Nephron progenitor cell (in vitro differentiated cells): Measurements from ENCODE around the gene AOAH.
A peak's percentile ranks its signal among the peaks of the same experiment; 100 is the strongest.
"Not testable (repeated sequence)": the region's sequence is repeated elsewhere in the genome, so short reads cannot be mapped to it uniquely, and the experiment has no call there.

Source experiments
- DNase-seq: peaks from one replicate; pipeline ENCODE4 v3.0.0; 2021
- H3K27ac Mint-ChIP-seq: 2 replicates; pipeline ENCODE4 v1.8.0; 2021; ENCODE audit warnings: mild to moderate bottlenecking, moderate library complexity, mixed read lengths
- H3K27me3 Mint-ChIP-seq: 2 replicates; pipeline ENCODE4 v1.8.0; 2021; ENCODE audit warnings: mild to moderate bottlenecking, low read depth, mixed read lengths; ENCODE audit not compliant: poor library complexity
- H3K36me3 Mint-ChIP-seq: 2 replicates; pipeline ENCODE4 v1.8.0; 2021; ENCODE audit warnings: low read depth, mixed read lengths
- H3K4me1 Mint-ChIP-seq: 2 replicates; pipeline ENCODE4 v1.8.0; 2021; ENCODE audit warnings: mixed read lengths
- H3K4me3 Mint-ChIP-seq: 2 replicates; pipeline ENCODE4 v1.8.0; 2021; ENCODE audit warnings: mild to moderate bottlenecking, moderate library complexity, mixed read lengths
- H3K9me3 Mint-ChIP-seq: 2 replicates; pipeline ENCODE4 v1.8.0; 2021; ENCODE audit warnings: mild to moderate bottlenecking, moderate library complexity, mixed read lengths
- CTCF ChIP-seq: fragments of 200-600 bp; sonication (generic); IDR thresholded peaks from 2 replicates; pipeline ENCODE4 v1.5.0; 2021; ENCODE audit warnings: antibody characterized with exemption

Gene AOAH

GRCh38 chr7:36653008-36653662, 71.2 kb downstream of the AOAH start:
- Mint-ChIP-seq H3K36me3 (no peaks in the 10 kb centered on the region), H3K27ac (peak overlapping the region; percentile 39), H3K4me3 (no peak overlapping the region), H3K9me3 (no peaks in the 10 kb centered on the region), H3K4me1 (peaks cover 59% of the 10 kb centered on the region), H3K27me3 (peaks cover 8% of the 10 kb centered on the region)
- DNase-seq = no peak
- TF ChIP-seq CTCF = no peak

- H3K4me3 Mint-ChIP-seq = no peak overlapping the region
Measured at GRCh38 chr7:36652431-36652830, 71.9 kb downstream of the AOAH start.

GRCh38 chr7:36651404-36651803, 72.9 kb downstream of the AOAH start:
- H3K27me3 Mint-ChIP-seq = peaks cover 8% of the 10 kb centered on the region
- H3K36me3 Mint-ChIP-seq = no peaks in the 10 kb centered on the region
- peaks cover 54% of the 10 kb centered on the region for H3K4me1 Mint-ChIP-seq
- H3K4me3 Mint-ChIP-seq = no peak overlapping the region
- TF ChIP-seq CTCF = no peak
- H3K27ac Mint-ChIP-seq = no peak overlapping the region
- DNase-seq = no peak
- H3K9me3 Mint-ChIP-seq = no peaks in the 10 kb centered on the region

More at GRCh38 chr7:36652431-36652830, 71.9 kb downstream of the AOAH start:
- H3K9me3 Mint-ChIP-seq = no peaks in the 10 kb centered on the region
- no peaks in the 10 kb centered on the region for H3K36me3 Mint-ChIP-seq
- no peak for TF ChIP-seq CTCF
- no peak for DNase-seq
- H3K27ac Mint-ChIP-seq = no peak overlapping the region
- H3K27me3 Mint-ChIP-seq = peaks cover 8% of the 10 kb centered on the region
- H3K4me1 Mint-ChIP-seq = peaks cover 53% of the 10 kb centered on the region

GRCh38 chr7:36650766-36651312, 73.5 kb downstream of the AOAH start:
- no peak for TF ChIP-seq CTCF
- Mint-ChIP-seq H3K4me1 (peaks cover 54% of the 10 kb centered on the region), H3K9me3 (no peaks in the 10 kb centered on the region), H3K4me3 (no peak overlapping the region), H3K27ac (no peak overlapping the region), H3K27me3 (peaks cover 8% of the 10 kb centered on the region), H3K36me3 (no peaks in the 10 kb centered on the region)
- DNase-seq = no peak

GRCh38 chr7:36650320-36650719, 74.0 kb downstream of the AOAH start:
- H3K27me3 Mint-ChIP-seq = peaks cover 8% of the 10 kb centered on the region
- DNase-seq = no peak
- TF ChIP-seq CTCF = no peak
- no peak overlapping the region for H3K4me3 Mint-ChIP-seq
- no peaks in the 10 kb centered on the region for H3K36me3 Mint-ChIP-seq
- H3K27ac Mint-ChIP-seq = no peak overlapping the region
- no peaks in the 10 kb centered on the region for H3K9me3 Mint-ChIP-seq
- H3K4me1 Mint-ChIP-seq = peaks cover 54% of the 10 kb centered on the region

GRCh38 chr7:36649319-36649718, 75.0 kb downstream of the AOAH start:
- not testable (repeated sequence) for H3K36me3 Mint-ChIP-seq, H3K9me3 Mint-ChIP-seq, DNase-seq, H3K4me3 Mint-ChIP-seq, H3K27me3 Mint-ChIP-seq
- H3K27ac Mint-ChIP-seq = peak overlapping the region; percentile 17
- peaks cover 53% of the 10 kb centered on the region for H3K4me1 Mint-ChIP-seq
